Activated T-cell treated with anti-CD3 and anti-CD28 coated beads, Interleukin-2, amount 50 U/mL, for 72 hours (primary cell): ENCODE data around the gene CARTPT. TPM values are rescaled to one million over a fixed set of nuclear protein-coding genes. Genes with fewer than 3 reads are reported as not detected.

Source experiments
- ATAC-seq, 2 donors: fragments of 150-1000 bp; cut with Tn5 transposase; replicated peaks in 1 of 2; 2 replicates each; pipeline ENCODE4 v1.10.0; 2021; ENCODE audit warnings: moderate library complexity in 2 of 2, mild to moderate bottlenecking in 1 of 2
- DNase-seq, 2 donors: peaks; one replicate each; pipeline ENCODE4 v3.0.0; 2021 to 2022; ENCODE audit warnings: mixed read lengths in 1 of 2
- H3K27ac Mint-ChIP-seq: one replicate; pipeline ENCODE4 v1.8.0; 2022; ENCODE audit warnings: mild to moderate bottlenecking, moderate library complexity, mixed read lengths
- H3K27me3 Mint-ChIP-seq: one replicate; pipeline ENCODE4 v1.8.0; 2022; ENCODE audit warnings: low read depth, mixed read lengths
- H3K36me3 Mint-ChIP-seq, 2 donors: one replicate each; pipeline ENCODE4 v1.8.0; 2022; ENCODE audit warnings: mixed read lengths in 2 of 2, mild to moderate bottlenecking in 1 of 2; ENCODE audit not compliant: insufficient read depth in 2 of 2
- H3K4me1 Mint-ChIP-seq: one replicate; pipeline ENCODE4 v1.8.0; 2022; ENCODE audit warnings: low read depth, mixed read lengths
- H3K4me3 Mint-ChIP-seq, 2 donors: one replicate each; pipeline ENCODE4 v1.8.0; 2022; ENCODE audit warnings: mild to moderate bottlenecking in 2 of 2, mixed read lengths in 2 of 2, moderate library complexity in 2 of 2
- H3K9me3 Mint-ChIP-seq, 2 donors: one replicate each; pipeline ENCODE4 v1.8.0; 2022; ENCODE audit warnings: mixed read lengths in 2 of 2
- total RNA-seq, 2 donors: library from RNA; stranded (reverse); gene quantifications; one replicate each; pipeline ENCODE4 v1.2.3, GENCODE V29; 2022

Gene CARTPT
- total RNA-seq, 2 donors from 2014 or later: not detected

- no peak overlapping the region for H3K27ac Mint-ChIP-seq
- H3K27me3 Mint-ChIP-seq: peaks cover 17% of the 10 kb centered on the region
- peaks cover 3% of the 10 kb centered on the region in 2 donors for H3K9me3 Mint-ChIP-seq
- H3K4me1 Mint-ChIP-seq: peaks cover 8% of the 10 kb centered on the region
- ATAC-seq: peak in 1 of 2 donors; percentile 72
- peaks cover 2% of the 10 kb centered on the region in 2 donors for H3K36me3 Mint-ChIP-seq
- no peak overlapping the region for H3K4me3 Mint-ChIP-seq
- DNase-seq: no peak
These were observed 17.7 kb upstream of the CARTPT start for GRCh38 chr5:71701407-71701806.

DNA sequence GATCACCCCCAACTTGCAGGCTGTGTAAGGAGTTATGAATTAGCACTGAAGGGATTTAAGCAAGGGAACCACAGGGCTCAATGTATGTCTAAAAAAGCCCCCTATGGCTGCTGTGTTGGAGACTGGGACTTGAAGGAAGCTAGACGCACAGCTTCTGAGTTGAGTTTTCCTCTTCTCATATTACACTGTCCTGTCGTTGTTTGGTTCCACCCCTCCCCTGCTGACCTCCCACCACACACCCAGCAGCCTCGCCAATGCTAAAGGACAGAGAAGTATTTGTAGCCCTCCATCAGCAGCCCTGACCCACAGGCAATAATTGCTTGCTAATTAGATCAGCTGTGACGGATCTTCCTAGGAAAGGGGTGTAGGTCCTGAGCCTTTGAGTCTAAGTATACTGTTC is 15.1 kb upstream of the CARTPT start:
- H3K9me3 Mint-ChIP-seq: no peaks in the 10 kb centered on the region
- no peak for DNase-seq
- H3K27me3 Mint-ChIP-seq: peaks cover 31% of the 10 kb centered on the region
- no peak overlapping the region for H3K4me3 Mint-ChIP-seq
- H3K27ac Mint-ChIP-seq: no peak overlapping the region
- no peaks in the 10 kb centered on the region for H3K4me1 Mint-ChIP-seq
- H3K36me3 Mint-ChIP-seq: no peaks in the 10 kb centered on the region
- no peak for ATAC-seq

DNA sequence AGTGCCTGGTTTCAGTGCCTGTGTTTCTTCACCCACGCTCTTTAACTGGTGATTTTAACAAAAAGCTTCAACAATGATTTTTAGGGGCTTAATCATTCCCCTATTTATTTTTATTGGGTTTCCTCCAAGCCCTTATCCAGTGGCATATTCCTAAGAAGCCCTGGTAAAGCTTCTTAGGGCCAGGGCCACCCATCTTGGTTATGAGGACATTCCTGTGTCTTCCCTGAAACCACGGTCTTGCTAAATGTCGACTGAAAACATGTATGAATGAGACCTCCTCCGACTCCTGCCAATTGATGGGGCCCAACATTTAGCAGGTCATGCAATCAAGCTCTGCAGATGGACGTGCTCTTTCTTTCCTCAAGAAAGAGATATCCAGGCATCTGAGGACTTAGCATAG is 13.7 kb upstream of the CARTPT start:
- no peak for ATAC-seq
- no peak for DNase-seq
- no peak overlapping the region for H3K4me3 Mint-ChIP-seq
- no peaks in the 10 kb centered on the region for H3K4me1 Mint-ChIP-seq
- H3K27me3 Mint-ChIP-seq: peaks cover 31% of the 10 kb centered on the region
- H3K27ac Mint-ChIP-seq: no peak overlapping the region
- H3K9me3 Mint-ChIP-seq: no peaks in the 10 kb centered on the region
- no peaks in the 10 kb centered on the region for H3K36me3 Mint-ChIP-seq

DNA sequence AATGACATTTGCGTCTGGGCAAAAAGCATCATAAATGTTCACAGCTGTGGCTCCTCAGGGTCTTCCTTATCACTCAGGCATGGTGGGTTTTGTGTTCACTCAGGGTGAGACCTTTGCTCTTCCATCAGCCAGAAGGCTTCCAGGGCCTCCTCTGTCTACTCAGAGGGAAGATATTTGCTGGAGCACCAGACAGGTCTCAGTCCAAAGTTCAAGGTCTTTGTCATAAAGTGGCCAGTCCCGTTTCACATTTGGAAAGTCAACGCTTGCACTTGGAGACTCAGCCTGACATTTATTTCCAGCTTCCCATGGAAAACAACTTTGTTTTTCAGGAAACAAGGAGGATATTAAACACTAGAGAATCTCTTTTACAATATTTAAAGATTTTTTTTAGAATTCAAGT is 12.2 kb upstream of the CARTPT start:
- no peak for DNase-seq
- Mint-ChIP-seq H3K27me3 (peaks cover 35% of the 10 kb centered on the region), H3K27ac (no peak overlapping the region), H3K4me1 (no peaks in the 10 kb centered on the region), H3K9me3 (no peaks in the 10 kb centered on the region), H3K4me3 (no peak overlapping the region), H3K36me3 (no peaks in the 10 kb centered on the region)
- no peak for ATAC-seq

DNA sequence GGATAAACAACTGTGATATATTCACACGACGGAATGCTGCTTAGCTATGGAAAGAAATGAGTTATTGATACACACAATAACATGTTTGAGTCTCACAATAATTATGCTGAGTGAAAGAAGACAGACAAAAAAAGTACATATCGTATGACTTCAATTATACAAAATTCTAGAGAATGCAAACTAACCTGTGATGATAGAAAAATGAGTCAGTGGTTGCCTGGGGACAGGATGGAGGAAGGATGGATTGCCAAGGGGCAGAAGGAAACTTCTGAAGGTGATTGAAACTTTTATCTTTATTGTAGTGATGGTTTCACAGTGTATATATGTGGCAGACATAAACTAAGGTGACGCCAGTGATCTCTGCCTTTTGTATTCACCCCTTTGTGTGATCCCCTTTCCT is 7.5 kb upstream of the CARTPT start:
- no peaks in the 10 kb centered on the region for H3K9me3 Mint-ChIP-seq
- peaks cover 46% of the 10 kb centered on the region for H3K27me3 Mint-ChIP-seq
- no peaks in the 10 kb centered on the region for H3K4me1 Mint-ChIP-seq
- ATAC-seq (no peak), DNase-seq (no peak)
- no peaks in the 10 kb centered on the region for H3K36me3 Mint-ChIP-seq
- H3K4me3 Mint-ChIP-seq: no peak overlapping the region
- H3K27ac Mint-ChIP-seq: no peak overlapping the region

DNA sequence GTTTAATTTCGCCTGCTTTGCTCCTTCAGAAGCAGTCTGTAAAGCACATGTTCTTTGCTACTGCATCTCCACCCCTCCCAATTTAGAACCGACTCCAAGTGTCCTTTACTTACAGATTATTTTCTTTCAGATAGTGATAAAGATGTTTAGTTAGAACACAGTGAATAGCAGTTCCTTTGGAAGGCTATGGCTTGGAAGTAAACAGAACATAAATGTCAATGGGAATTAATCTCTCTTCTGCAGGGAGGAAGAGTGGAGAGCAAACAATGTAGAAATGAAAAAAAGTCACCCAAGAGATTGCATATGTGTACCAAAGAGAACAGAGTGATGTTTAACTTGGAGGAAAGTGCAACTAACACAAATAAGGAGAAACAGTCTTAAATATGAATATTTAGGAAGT is 4.2 kb upstream of the CARTPT start:
- Mint-ChIP-seq H3K27me3 (peaks cover 65% of the 10 kb centered on the region), H3K36me3 (peaks cover 0 to 2% of the 10 kb centered on the region in 2 donors), H3K9me3 (peaks cover 0 to 5% of the 10 kb centered on the region in 2 donors), H3K27ac (no peak overlapping the region), H3K4me3 (no peak overlapping the region), H3K4me1 (peaks cover 8% of the 10 kb centered on the region)
- DNase-seq (no peak), ATAC-seq (no peak)

DNA sequence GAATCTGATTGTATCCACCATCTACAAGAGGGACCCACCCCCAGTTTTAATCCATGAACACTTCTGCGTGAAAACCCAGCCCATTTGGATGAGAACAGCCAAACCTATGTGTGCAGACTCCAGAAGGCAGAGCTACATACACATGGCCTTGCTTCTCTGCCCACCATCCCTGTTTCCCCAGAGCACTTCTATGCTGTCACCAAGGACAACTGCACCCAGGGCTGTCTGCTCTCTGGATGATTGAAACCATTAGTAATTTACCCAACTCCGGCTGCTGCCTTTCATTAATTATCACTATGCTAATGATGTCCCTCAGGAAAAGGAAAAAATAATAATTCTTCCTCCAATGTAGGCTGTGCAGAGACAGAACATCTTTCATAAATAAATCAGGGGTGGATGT is 8.9 kb downstream of the CARTPT start:
- no peak overlapping the region for H3K4me3 Mint-ChIP-seq
- H3K27ac Mint-ChIP-seq: no peak overlapping the region
- H3K36me3 Mint-ChIP-seq: no peaks in the 10 kb centered on the region
- H3K9me3 Mint-ChIP-seq: no peaks in the 10 kb centered on the region
- ATAC-seq: no peak
- no peak for DNase-seq
- H3K27me3 Mint-ChIP-seq: peaks cover 46% of the 10 kb centered on the region
- H3K4me1 Mint-ChIP-seq: no peaks in the 10 kb centered on the region

- Mint-ChIP-seq H3K4me1 (no peaks in the 10 kb centered on the region), H3K27me3 (peaks cover 37% of the 10 kb centered on the region), H3K27ac (no peak overlapping the region), H3K36me3 (no peaks in the 10 kb centered on the region), H3K4me3 (no peak overlapping the region), H3K9me3 (no peaks in the 10 kb centered on the region)
- DNase-seq: no peak
- ATAC-seq: no peak
These were observed 11.9 kb downstream of the CARTPT start for GRCh38 chr5:71731015-71731414.

- Mint-ChIP-seq H3K9me3 (no peaks in the 10 kb centered on the region), H3K4me3 (no peak overlapping the region), H3K4me1 (no peaks in the 10 kb centered on the region), H3K36me3 (no peaks in the 10 kb centered on the region), H3K27ac (no peak overlapping the region), H3K27me3 (peaks cover 29% of the 10 kb centered on the region)
- DNase-seq: no peak
- ATAC-seq: no peak
These were observed 12.9 kb downstream of the CARTPT start for GRCh38 chr5:71732011-71732410.

DNA sequence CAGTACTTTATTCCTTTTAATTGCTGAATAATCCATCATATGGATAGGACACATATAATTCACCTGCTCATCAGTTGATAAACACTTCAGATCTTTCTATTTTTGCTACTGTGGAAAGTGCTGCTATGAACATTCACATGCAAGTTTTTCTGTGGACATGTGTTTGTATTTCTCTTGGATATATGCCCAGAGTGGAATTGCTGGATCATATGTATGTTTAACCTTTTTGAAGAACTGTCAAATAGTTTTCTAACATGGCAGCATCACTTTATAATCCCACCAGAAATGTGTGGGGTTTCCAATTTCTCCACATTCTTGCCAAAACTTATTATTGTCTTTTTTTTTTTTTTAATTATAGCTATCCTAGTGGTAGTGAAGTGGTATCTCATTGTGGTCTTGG is 15.1 kb downstream of the CARTPT start:
- Mint-ChIP-seq H3K27ac (no peak overlapping the region), H3K27me3 (peaks cover 31% of the 10 kb centered on the region), H3K4me3 (no peak overlapping the region), H3K4me1 (no peaks in the 10 kb centered on the region), H3K36me3 (no peaks in the 10 kb centered on the region), H3K9me3 (no peaks in the 10 kb centered on the region)
- no peak for ATAC-seq
- no peak for DNase-seq

DNA sequence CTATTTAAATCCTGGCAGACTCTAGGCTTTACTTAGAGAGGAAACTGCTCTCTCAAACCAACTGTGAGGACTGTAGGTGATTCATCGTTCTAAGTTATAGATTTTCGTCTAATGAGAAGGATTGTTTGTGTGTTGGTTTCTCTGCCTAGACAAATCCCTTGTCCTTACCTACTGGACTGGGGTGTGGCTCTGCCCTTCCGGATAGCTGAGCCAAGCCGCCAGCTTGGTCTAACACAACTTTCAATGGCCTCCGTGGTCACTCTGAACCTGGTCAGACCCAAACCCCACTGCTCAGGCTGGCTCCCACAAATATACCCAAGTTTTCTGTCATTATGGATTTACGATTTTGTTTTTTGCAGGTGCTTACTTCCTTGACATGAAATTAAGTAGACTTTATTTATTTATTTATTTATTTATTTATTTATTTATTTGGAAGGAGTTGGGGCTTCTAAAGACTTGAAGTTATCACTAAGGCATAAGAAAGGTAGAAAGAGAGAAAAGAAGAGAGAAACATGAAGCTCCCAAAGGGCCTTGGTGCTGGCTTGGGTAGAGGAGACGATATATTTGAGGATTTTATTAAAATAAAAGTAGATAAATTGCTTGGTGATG is 19.0 kb downstream of the CARTPT start:
- H3K36me3 Mint-ChIP-seq: no peaks in the 10 kb centered on the region
- peaks cover 0 to 2% of the 10 kb centered on the region in 2 donors for H3K9me3 Mint-ChIP-seq
- ATAC-seq (no peak), DNase-seq (no peak)
- H3K27me3 Mint-ChIP-seq: peaks cover 40% of the 10 kb centered on the region
- no peak overlapping the region for H3K27ac Mint-ChIP-seq
- no peak overlapping the region for H3K4me3 Mint-ChIP-seq
- no peaks in the 10 kb centered on the region for H3K4me1 Mint-ChIP-seq

GRCh38 chr5:71738662-71739361 is 19.7 kb downstream of the CARTPT start:
- Mint-ChIP-seq H3K27me3 (peaks cover 35% of the 10 kb centered on the region), H3K4me1 (no peaks in the 10 kb centered on the region), H3K36me3 (no peaks in the 10 kb centered on the region), H3K4me3 (no peak overlapping the region), H3K27ac (no peak overlapping the region), H3K9me3 (peaks cover 0 to 2% of the 10 kb centered on the region in 2 donors)
- DNase-seq (no peak), ATAC-seq (no peak)

GRCh38 chr5:71740015-71740753 is 21.1 kb downstream of the CARTPT start:
- ATAC-seq: no peak
- Mint-ChIP-seq H3K9me3 (peaks cover 0 to 2% of the 10 kb centered on the region in 2 donors), H3K36me3 (no peaks in the 10 kb centered on the region), H3K27me3 (peaks cover 26% of the 10 kb centered on the region), H3K4me3 (no peak overlapping the region), H3K4me1 (no peaks in the 10 kb centered on the region), H3K27ac (no peak overlapping the region)
- DNase-seq: no peak
